Peyer's patch (tissue), 4 donors: ENCODE measurements around the gene RBM10. TPM values are rescaled to one million over a fixed set of nuclear protein-coding genes. Genes with fewer than 3 reads are reported as not detected.
A peak's percentile ranks its signal among the peaks of the same experiment; 100 is the strongest.

Source experiments
- DNase-seq, 3 donors: peaks; one replicate each; pipeline ENCODE4 v3.0.0-alpha.2; 2017 to 2019
- H3K27ac ChIP-seq, 4 donors: fragments of 200-600 bp; sonication (generic); one replicate each; pipeline ENCODE4 v1.5.1; 2016 to 2019
- H3K27me3 ChIP-seq, 2 donors: fragments of 200-600 bp; sonication (generic); one replicate each; pipeline ENCODE4 v1.5.1; 2019
- H3K36me3 ChIP-seq, 3 donors: fragments of 200-600 bp; sonication (generic); one replicate each; pipeline ENCODE4 v1.5.1; 2016 to 2019
- H3K4me1 ChIP-seq, 4 donors: fragments of 200-600 bp; sonication (generic); one replicate each; pipeline ENCODE4 v1.5.1; 2016 to 2019
- H3K4me3 ChIP-seq, 4 donors: fragments of 200-600 bp; sonication (generic); 1 replicate in 3 of 4; 2 replicates in 1 of 4; pipeline ENCODE4 v1.5.1; 2016 to 2019; ENCODE audit warnings: mild to moderate bottlenecking in 1 of 4
- H3K9me3 ChIP-seq, 4 donors: fragments of 200-600 bp; sonication (generic); one replicate each; pipeline ENCODE4 v1.5.1; 2016 to 2019; ENCODE audit warnings: mild to moderate bottlenecking in 1 of 4
- CTCF ChIP-seq, 6 experiments: fragments of 450-650 bp in 4 of 6; fragments of 200-600 bp in 2 of 6; sonication (generic) in 1 of 6; IDR thresholded peaks; one replicate each; pipeline ENCODE4 v1.5.1; 2017 to 2019; ENCODE audit warnings: antibody characterized with exemption in 6 of 6, mild to moderate bottlenecking in 3 of 6, moderate library complexity in 1 of 6
- POLR2A ChIP-seq, 2 donors: fragments of 450-650 bp; IDR thresholded peaks; one replicate each; pipeline ENCODE4 v1.5.1; 2017; ENCODE audit warnings: antibody characterized with exemption in 2 of 2, mild to moderate bottlenecking in 2 of 2, moderate library complexity in 2 of 2
- total RNA-seq, 4 donors: library from RNA; depleted of rRNA; stranded (reverse); fragments of >200 nt; gene quantifications; one replicate each; pipeline ENCODE4 v1.1.0, GENCODE V29; 2016

RBM10 gene
- total RNA-seq, 4 donors from 2014 or later = 24.9 to 47.0 (median 35.3) TPM

- H3K27me3 ChIP-seq = no peaks in the 10 kb centered on the region
- TF ChIP-seq CTCF (IDR thresholded peaks at IDR 0.05) = no peak
- TF ChIP-seq POLR2A (IDR thresholded peaks at IDR 0.05) = no peak
- H3K4me1 ChIP-seq = no peaks in the 10 kb centered on the region
- no peak overlapping the region for H3K27ac ChIP-seq
- DNase-seq = no peak
- H3K36me3 ChIP-seq = peaks cover 0 to 53% (median 0%) of the 10 kb centered on the region in 3 donors
- H3K9me3 ChIP-seq = no peaks in the 10 kb centered on the region
- H3K4me3 ChIP-seq = no peak overlapping the region
Observed at GRCh38 chrX:47226531-47227333, 81.7 kb downstream of the RBM10 start.

GRCh38 chrX:47227334-47227583 lies 82.2 kb downstream of the RBM10 start:
- TF ChIP-seq POLR2A (IDR thresholded peaks at IDR 0.05) (no peak), CTCF (IDR thresholded peaks at IDR 0.05) (no peak)
- Histone ChIP-seq H3K9me3 (no peaks in the 10 kb centered on the region), H3K4me3 (no peak overlapping the region), H3K27me3 (no peaks in the 10 kb centered on the region), H3K4me1 (no peaks in the 10 kb centered on the region), H3K36me3 (peaks cover 0 to 53% (median 0%) of the 10 kb centered on the region in 3 donors), H3K27ac (no peak overlapping the region)
- peak in 1 of 3 donors; percentile 37 for DNase-seq

GRCh38 chrX:47228550-47229270 lies 83.7 kb downstream of the RBM10 start:
- TF ChIP-seq POLR2A (IDR thresholded peaks at IDR 0.05) (no peak), CTCF (IDR thresholded peaks at IDR 0.05) (no peak)
- H3K36me3 ChIP-seq = peaks cover 0 to 48% (median 0%) of the 10 kb centered on the region in 3 donors
- no peaks in the 10 kb centered on the region for H3K4me1 ChIP-seq
- no peak overlapping the region for H3K27ac ChIP-seq
- no peak overlapping the region for H3K4me3 ChIP-seq
- H3K27me3 ChIP-seq = no peaks in the 10 kb centered on the region
- H3K9me3 ChIP-seq = no peaks in the 10 kb centered on the region
- DNase-seq = peak in 1 of 3 donors; percentile 42

- Histone ChIP-seq H3K27me3 (no peaks in the 10 kb centered on the region), H3K4me1 (no peaks in the 10 kb centered on the region), H3K27ac (no peak overlapping the region), H3K36me3 (peaks cover 0 to 41% (median 0%) of the 10 kb centered on the region in 3 donors), H3K4me3 (no peak overlapping the region), H3K9me3 (no peaks in the 10 kb centered on the region)
- DNase-seq = peak in 1 of 3 donors; percentile 42
- no peak for TF ChIP-seq POLR2A (IDR thresholded peaks at IDR 0.05)
- no peak for TF ChIP-seq CTCF (IDR thresholded peaks at IDR 0.05)
Observed at GRCh38 chrX:47229427-47229826, 84.4 kb downstream of the RBM10 start.

GRCh38 chrX:47230136-47230868 lies 85.3 kb downstream of the RBM10 start:
- DNase-seq = peak in 1 of 3 donors; percentile 26
- Histone ChIP-seq H3K27ac (no peak overlapping the region), H3K27me3 (no peaks in the 10 kb centered on the region), H3K4me3 (no peak overlapping the region), H3K9me3 (no peaks in the 10 kb centered on the region), H3K4me1 (no peaks in the 10 kb centered on the region), H3K36me3 (peaks cover 0 to 32% (median 0%) of the 10 kb centered on the region in 3 donors)
- TF ChIP-seq POLR2A (IDR thresholded peaks at IDR 0.05) (no peak), CTCF (IDR thresholded peaks at IDR 0.05) (no peak)
